NCI-H146 (cell line): ENCODE measurements around the gene UGDH.

Source experiments
- DNase-seq: peaks from one replicate; lab custom pipeline; 2025; lab: John Stamatoyannopoulos, UW

Gene UGDH

GRCh38 chr4:39452860-39453587 lies 74.2 kb downstream of the UGDH start:
- DNase-seq = no peak

DNA sequence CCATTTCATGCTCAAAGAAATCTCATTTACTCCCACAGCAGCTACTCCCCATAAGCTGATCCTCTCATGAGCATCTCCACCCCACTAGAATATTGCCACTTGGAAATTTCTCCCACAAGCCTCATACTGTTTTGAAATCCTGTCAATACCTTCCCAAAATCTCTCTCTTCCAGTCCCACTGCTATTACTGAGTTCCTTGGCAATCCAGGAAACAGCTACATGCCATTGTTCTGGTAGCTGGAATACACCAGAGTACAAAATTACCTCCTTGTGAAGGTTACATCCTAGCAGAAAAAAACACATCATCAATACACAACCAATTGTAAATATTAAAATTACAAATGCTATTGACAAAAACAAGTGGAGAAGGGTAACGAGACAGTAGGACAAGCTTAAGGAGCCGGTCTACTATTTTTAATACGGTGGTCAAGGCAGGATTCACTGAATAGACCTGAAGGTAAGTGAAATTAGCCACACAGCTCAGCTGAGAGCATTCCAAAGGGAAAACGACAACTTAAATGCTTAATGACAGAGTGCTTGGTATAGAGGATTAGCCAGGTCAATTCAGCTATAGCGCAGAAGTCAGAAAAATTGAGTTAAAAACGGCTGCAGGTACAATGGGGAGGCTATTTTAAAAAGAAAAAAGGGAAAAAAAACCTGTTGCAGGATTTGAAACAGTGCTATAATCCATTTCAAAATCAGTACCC lies 74.9 kb downstream of the UGDH start:
- no peak for DNase-seq

GRCh38 chr4:39451423-39452023 lies 75.7 kb downstream of the UGDH start:
- DNase-seq = no peak

DNA sequence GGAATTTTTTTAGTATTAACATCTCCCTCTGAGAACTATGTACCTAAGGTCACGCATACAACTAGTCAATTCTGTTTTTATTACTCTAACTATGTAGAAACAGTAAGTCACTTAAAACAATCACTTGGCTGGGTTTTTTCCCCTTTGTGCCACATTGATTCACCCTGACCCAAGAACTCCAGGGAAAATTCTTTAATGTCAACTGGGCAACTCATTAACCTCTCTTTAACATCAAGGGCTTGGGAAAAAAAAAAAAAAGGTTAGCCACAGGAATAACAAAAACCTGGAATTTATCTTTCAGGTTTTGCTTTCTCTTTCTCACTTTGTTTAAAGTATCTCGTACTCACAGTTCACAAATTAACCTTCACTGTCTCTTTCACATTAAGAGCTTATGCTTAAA lies 76.6 kb downstream of the UGDH start:
- DNase-seq = no peak
